ENCODE measurements around the gene RAB1B.

The RAB1B gene

DNA sequence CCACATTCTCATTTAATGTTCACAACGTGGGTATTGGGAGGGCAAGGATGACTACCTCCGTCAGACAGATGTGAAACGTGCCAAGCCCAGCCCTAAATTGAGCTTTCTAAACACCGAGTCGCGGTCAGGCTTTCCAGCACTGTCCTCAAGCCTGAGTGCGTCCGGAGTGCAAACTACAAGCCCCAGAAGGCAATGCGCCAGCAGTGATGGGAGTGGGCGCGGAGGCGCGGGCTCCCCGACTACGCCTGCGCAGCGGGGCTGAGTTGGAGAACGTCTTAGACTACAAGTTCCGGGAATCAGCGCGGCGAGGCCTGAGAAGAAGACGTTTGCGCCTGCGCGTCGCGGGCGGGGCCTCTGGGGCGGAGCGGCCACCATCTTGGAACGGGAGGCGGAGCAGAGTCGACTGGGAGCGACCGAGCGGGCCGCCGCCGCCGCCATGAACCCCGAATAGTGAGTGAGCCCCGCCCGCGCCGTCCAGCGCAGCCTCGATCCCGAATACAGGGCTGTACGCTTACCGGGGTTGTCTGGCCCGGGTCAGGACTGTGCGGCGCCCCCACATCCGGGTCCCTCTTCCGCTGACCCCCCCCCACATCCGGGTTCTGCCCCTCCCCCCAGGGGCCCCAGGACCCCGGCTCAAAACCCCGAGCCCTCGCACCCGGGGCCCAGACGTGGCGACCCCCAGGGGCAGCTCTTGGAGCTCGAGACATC is at the start of gene RAB1B:
Gene RAB1B, plus strand, starts transcription at position 396 of the 708 bp plus-strand sequence. Its CDS starts 41 bp downstream, at position 437.
- DNase-seq, result peak; percentile 100

- no peak for DNase-seq
These were observed 49.4 kb upstream of the RAB1B start for GRCh38 chr11:66218846-66219620.

DNA sequence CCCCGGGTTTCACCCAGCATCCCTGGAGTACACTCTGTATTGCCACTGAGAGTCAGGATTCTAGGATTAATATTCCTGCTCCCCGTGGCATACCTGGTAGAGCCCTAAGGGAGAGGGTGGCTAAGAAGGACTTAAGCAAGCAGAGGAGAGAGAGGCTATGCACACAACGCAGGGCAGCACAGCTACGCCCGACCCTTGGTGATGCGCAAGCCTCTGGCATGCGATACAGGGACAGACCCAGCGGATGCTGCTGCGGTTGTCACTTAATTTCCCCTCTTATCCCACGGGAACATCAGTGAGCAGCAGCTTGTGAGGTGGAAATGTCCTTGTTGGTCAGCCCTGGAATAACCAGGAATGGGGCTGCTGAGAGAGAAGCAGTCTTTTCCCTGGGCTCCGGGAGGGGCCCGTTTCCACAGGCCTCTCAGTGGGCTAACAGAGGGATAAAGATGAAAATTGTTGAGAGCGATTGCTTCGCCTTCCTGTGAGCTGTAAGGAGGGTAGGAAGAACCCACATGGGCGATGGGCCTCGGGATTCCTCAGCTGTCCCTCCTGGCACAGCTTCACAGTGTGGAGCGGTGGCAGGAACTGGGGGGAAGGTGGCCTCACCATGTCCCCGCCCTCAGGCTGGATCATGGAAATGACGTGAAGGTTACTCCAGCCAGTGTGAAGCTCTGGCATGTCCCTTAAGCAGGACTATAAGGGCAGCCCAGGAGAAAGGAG is 48.4 kb upstream of the RAB1B start:
- DNase-seq, result no peak

DNA sequence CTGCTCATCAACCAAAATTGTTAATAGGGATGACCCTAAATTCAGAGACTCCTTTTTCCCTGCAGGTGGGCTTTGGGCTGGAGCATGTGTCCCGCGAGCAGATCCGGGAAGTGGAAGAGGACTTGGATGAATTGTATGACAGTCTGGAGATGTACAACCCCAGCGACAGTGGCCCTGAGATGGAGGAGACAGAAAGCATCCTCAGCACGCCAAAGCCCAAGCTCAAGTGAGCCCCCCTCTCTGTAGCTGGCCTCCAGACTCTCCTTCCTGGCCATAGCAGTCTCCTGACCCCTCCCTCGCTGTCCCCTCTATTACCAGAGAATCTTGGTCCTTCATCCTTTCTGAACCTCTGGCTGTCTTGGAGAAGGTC is 47.9 kb upstream of the RAB1B start:
- DNase-seq, result no peak

- DNase-seq, result no peak
These were observed 47.4 kb upstream of the RAB1B start for GRCh38 chr11:66221012-66221411.

DNA sequence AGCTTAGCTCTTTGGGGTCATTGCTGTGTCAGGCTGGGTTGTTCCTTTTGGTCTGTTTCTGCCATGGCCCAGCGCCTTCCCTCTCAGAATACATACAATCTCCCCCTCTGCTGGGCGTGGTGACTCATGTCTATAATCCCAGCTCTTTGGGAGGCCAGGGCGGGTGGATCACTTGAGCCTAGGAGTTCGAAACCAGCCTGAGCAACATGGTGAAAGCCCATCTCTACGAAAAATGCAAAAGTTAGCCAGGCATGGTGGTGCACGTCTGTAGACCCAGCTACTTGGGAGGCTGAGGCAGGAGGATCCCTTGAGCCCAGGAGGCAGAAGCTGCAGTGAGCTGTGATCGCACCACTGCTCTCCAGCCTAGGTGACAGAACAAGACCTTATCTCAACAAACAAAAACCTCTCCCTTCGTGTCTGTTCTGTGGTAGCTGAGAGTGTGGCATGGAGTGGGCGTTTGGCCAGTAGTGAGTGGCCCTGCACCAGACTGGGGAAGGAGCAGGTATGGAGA is 46.7 kb upstream of the RAB1B start:
- DNase-seq, result no peak

- DNase-seq, result peak; percentile 96 to 97
These were observed 45.9 kb upstream of the RAB1B start for GRCh38 chr11:66222358-66223149.

- no peak for DNase-seq
These were observed 44.1 kb upstream of the RAB1B start for GRCh38 chr11:66224226-66224855.

DNA sequence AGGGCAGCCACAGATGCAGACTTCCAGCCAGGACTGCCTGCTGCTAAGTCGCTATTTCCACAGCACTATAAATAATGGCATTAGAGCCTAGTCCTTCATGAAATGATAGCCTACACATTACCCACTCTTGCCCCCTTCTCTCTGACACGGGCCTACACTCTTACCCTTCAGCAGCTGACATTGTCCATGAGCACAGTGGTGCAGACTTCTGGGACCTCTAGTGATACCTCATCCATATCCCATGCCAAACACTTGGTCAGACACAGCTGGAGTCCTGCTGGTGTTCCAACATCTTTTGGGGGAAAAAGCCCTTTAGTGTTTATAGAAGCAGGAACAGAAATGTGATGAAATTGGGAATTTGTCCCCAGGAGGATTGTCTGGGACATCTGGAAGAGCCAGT is 43.4 kb upstream of the RAB1B start:
- DNase-seq, result no peak

GRCh38 chr11:66226101-66226500 is 42.3 kb upstream of the RAB1B start:
- no peak for DNase-seq

DNA sequence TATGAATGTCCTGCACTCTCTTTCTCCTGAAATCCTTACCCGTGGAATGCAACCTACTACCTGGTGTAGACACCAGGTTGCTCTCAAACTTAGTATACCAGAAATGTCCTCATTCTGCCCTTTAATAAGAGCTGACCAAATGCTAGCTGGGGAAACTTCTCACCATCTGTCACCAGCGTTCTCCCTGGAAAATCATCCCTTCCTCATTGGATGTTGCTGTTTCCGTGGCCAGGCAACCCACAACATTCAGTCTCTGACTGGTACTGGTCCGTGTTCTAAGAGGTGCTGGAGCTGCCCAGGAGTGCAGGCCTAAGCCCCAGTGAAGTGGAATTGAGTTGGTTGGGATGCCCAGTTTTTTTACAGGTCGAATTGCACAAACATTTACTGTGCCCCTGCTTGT is 40.7 kb upstream of the RAB1B start:
- DNase-seq, result no peak

DNA sequence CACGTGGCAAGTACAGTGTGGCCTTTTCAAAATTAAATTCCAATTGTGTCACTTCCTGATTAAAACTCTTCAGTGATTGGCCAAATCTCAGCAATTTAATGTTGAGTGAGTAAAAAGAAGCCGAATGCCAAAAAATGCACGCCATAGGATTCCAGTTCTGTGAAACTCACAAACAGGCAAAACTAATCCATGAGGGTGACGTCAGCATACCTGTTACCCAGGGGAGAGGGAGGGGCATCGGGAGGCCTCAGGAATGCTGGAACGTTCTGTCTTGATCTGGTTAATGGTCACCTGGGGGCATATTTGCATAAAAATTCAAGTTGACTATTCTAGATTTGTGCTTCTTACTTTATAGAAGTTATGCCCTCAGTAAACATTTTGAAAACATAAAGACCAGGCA is 39.9 kb upstream of the RAB1B start:
- no peak for DNase-seq

GRCh38 chr11:66230156-66230555 is 38.3 kb upstream of the RAB1B start:
- no peak for DNase-seq

GRCh38 chr11:66230978-66231377 is 37.5 kb upstream of the RAB1B start:
- DNase-seq, result no peak

GRCh38 chr11:66231561-66231960 is 36.9 kb upstream of the RAB1B start:
- DNase-seq, result no peak

DNA sequence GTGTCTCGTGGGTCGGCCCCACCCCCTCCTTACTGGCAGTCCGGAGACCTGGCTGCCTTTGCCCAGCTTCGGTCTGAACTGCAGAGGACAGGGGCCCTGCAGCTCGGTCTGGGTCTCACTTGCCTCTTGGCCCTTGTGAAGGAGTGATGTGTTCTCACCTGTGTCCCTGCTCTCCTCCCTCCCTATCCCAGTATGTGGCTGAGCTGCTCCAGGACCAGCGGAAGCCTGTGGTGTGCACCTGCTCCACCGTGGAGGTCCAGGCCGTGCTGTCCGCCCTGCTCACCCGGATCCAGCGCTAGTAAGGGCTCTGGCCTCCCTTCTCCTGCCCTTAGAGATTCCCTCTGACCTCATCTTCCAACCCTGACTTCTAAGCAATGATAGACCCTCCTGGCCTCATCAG is 35.7 kb upstream of the RAB1B start:
- DNase-seq, result no peak

GRCh38 chr11:66233301-66233700 is 35.1 kb upstream of the RAB1B start:
- DNase-seq, result no peak

- DNase-seq, result no peak
These were observed 33.3 kb upstream of the RAB1B start for GRCh38 chr11:66235141-66235540.

- DNase-seq, result no peak
These were observed 30.6 kb upstream of the RAB1B start for GRCh38 chr11:66237867-66238266.

DNA sequence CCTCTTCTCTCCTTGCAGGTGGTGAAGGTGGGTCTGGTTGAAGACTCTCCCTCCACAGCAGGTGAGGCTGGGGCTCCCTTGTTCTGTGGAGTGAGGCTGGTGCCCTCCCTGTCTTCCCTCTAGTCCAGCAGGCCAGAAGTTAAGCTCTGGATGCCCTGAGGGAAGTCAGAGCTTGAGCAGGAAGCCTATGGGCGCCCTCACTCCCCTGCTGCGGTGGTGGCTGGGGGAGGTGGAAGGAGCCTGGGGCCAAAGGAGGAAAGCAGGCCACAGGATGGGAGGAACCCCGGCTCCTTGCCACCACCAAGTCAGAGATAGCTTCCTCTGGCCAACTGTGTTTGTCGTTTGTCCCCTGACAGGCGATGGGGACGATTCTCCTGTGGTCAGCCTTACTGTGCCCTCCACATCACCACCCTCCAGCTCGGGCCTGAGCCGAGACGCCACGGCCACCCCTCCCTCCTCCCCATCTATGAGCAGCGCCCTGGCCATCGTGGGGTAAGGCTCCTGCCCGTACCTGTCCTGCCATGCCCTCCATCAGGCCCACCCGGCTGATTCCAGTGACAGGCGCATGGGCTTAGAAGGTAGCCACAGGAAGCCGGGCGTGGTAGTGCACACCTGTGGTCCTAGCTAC is 29.5 kb upstream of the RAB1B start:
- no peak for DNase-seq

DNA sequence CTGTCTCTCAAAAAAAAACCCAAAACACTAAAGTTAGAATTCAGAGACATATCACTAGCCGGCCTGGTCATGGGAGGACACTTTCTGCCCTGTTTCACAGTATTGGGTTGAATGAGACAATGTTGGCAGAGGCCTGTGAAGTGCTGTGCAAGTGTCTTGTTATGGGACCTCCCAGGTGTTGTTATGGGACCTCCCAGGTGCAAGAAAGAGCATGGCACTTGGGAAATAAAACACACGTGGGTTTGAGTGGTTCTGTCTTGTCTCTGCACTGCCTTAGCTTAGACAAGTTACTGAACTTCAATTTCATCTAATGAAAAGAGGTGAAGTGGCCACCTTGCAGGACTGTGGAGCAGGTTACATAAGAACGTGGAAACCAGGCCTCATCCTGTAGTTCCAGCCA is 28.9 kb upstream of the RAB1B start:
- no peak for DNase-seq
